Uterus (tissue), 2 donors: ENCODE data around the gene ELOVL5.

Experiments
- CTCF ChIP-seq, 4 experiments: fragments of 200-600 bp in 2 of 4; fragments of 450-650 bp in 2 of 4; sonication (generic) in 2 of 4; IDR thresholded peaks; one replicate each; pipeline ENCODE4 v1.5.1; 2016 to 2019; ENCODE audit warnings: antibody characterized with exemption in 4 of 4, mild to moderate bottlenecking in 2 of 4, moderate library complexity in 1 of 4
- POLR2A ChIP-seq, 2 donors: fragments of 450-650 bp; IDR thresholded peaks; one replicate each; pipeline ENCODE4 v1.6.1; 2016; ENCODE audit warnings: antibody characterized with exemption in 2 of 2, mild to moderate bottlenecking in 1 of 2, moderate library complexity in 1 of 2

- TF ChIP-seq CTCF (IDR thresholded peaks at IDR 0.05) (no peak), POLR2A (IDR thresholded peaks at IDR 0.05) (no peak)
These were observed 3.8 kb downstream of the ELOVL5 start for GRCh38 chr6:53344969-53345368.
